Stomach (tissue), 9 donors: ENCODE data around the gene SCYGR5. TPM values are rescaled to one million over a fixed set of nuclear protein-coding genes. Genes with fewer than 3 reads are reported as not detected.

Experiments
- DNase-seq, 2 donors: peaks; one replicate each; pipeline versions ENCODE4 v3.0.0 to v3.0.0-alpha.2; 2013 to 2019
- H3K27ac ChIP-seq, 5 donors: fragments of 200-600 bp in 4 of 5; sonication (generic) in 4 of 5; one replicate each; pipeline ENCODE4 v1.5.1; 2013 to 2019; ENCODE audit warnings: mild to moderate bottlenecking in 1 of 5, moderate library complexity in 1 of 5
- H3K27me3 ChIP-seq, 3 donors: fragments of 200-600 bp; sonication (generic); one replicate each; pipeline ENCODE4 v1.5.1; 2017 to 2019; ENCODE audit warnings: mixed run types in 1 of 3
- H3K36me3 ChIP-seq, 4 donors: fragments of 200-600 bp; sonication (generic); 1 replicate in 3 of 4; 2 replicates in 1 of 4; pipeline ENCODE4 v1.5.1; 2016 to 2019
- H3K4me1 ChIP-seq, 4 donors: fragments of 200-600 bp; sonication (generic); one replicate each; pipeline ENCODE4 v1.5.1; 2016 to 2019
- H3K4me3 ChIP-seq, 4 donors: fragments of 200-600 bp; sonication (generic) in 3 of 4; one replicate each; pipeline ENCODE4 v1.5.1; 2016 to 2019; ENCODE audit warnings: mild to moderate bottlenecking in 1 of 4
- H3K9me3 ChIP-seq, 4 donors: fragments of 200-600 bp; sonication (generic); one replicate each; pipeline ENCODE4 v1.5.1; 2016 to 2019
- CTCF ChIP-seq, 7 experiments: fragments of 450-650 bp in 4 of 7; fragments of 200-600 bp in 3 of 7; sonication (generic) in 3 of 7; IDR thresholded peaks; one replicate each; pipeline ENCODE4 v1.5.1; 2016 to 2019; ENCODE audit warnings: antibody characterized with exemption in 7 of 7, control low read depth in 2 of 7, mild to moderate bottlenecking in 1 of 7
- EP300 ChIP-seq: sonication (generic); formaldehyde crosslinking; IDR thresholded peaks from one replicate; pipeline ENCODE4 v1.6.1; 2017; ENCODE audit warnings: antibody characterized with exemption
- POLR2A ChIP-seq, 4 donors: fragments of 450-650 bp; IDR thresholded peaks; one replicate each; pipeline ENCODE4 v1.6.1; 2016; ENCODE audit warnings: antibody characterized with exemption in 4 of 4, control low read depth in 2 of 4, mild to moderate bottlenecking in 1 of 4, moderate library complexity in 1 of 4
- POLR2AphosphoS5 ChIP-seq, 3 donors: sonication (generic); formaldehyde crosslinking; IDR thresholded peaks; one replicate each; pipeline ENCODE4 v1.6.1; 2016; ENCODE audit warnings: antibody characterized with exemption in 3 of 3
- WGBS, 5 donors: extraction: QIAGEN DNeasy Blood & Tissue Kit in 3 of 5; methylation state at CpG; one replicate each; pipeline versions ENCODE4 v1.1.5 to v1.1.7; 2013 to 2018; 5-methylcytosine and 5-hydroxymethylcytosine counted together
- intact Hi-C: fragments of 100-400 bp; cut with DNase I; formaldehyde crosslinking; loops from one replicate; pipeline ENCODE4 v1.15.1; 2023; ENCODE audit warnings: low total_unique reads
- polyA plus RNA-seq, 3 donors: library from polyadenylated mRNA; stranded (reverse); fragments of 200-250 nt; gene quantifications; one replicate each; pipeline ENCODE4 v1.2.3, GENCODE V29; 2013
- total RNA-seq, 5 donors: library from RNA; depleted of rRNA; stranded (reverse); fragments of >200 nt; gene quantifications; one replicate each; pipeline versions ENCODE4 v1.1.0 to v1.2.3, GENCODE V29; 2014 to 2016
- donor health status: healthy with polysubstance abuse.
- donor health status: Bipolar disorder and iron deficiency.
- donor health status: healthy.

Gene SCYGR5
- total and polyA plus RNA-seq, 8 donors = not detected

GRCh38 chr2:227716501-227716900, 49.9 kb downstream of the SCYGR5 start:
- WGBS, 5 donors = 90 to 100% (median 95%) methylated on average over 2 of the region's 2 CpGs
- H3K4me1 ChIP-seq = peaks cover 0 to 16% (median 13%) of the 10 kb centered on the region in 4 donors
- no peak for TF ChIP-seq POLR2AphosphoS5 (IDR thresholded peaks at IDR 0.05)
- no peak for TF ChIP-seq EP300
- no peak for TF ChIP-seq CTCF (IDR thresholded peaks at IDR 0.05)
- TF ChIP-seq POLR2A (IDR thresholded peaks at IDR 0.05) = no peak
- no peaks in the 10 kb centered on the region for H3K36me3 ChIP-seq
- no peak overlapping the region for H3K4me3 ChIP-seq
- no peak for DNase-seq
- no peaks in the 10 kb centered on the region for H3K27me3 ChIP-seq
- H3K27ac ChIP-seq = no peak overlapping the region
- no peaks in the 10 kb centered on the region for H3K9me3 ChIP-seq
- intact Hi-C loops = no loop called here

Other genes with a start within 250 kb of the SCYGR5 start
- 100 to 1,000 TPM in 1 of 5 donors, 10 to 100 TPM in 4; 16.1 to 119 (median 38.1) TPM for gene AGFG1, start 194.6 kb upstream of the SCYGR5 start, total RNA-seq
- gene AGFG1, start 194.6 kb upstream of the SCYGR5 start, polyA plus RNA-seq = 10 to 100 TPM; 17.8 to 37.0 (median 34.5) TPM
- not detected for gene SCYGR2, start 67.9 kb upstream of the SCYGR5 start, total RNA-seq
- not detected for gene SCYGR2, start 67.9 kb upstream of the SCYGR5 start, polyA plus RNA-seq
- not detected for gene SCYGR3, start 52.0 kb upstream of the SCYGR5 start, total RNA-seq
- gene SCYGR3, start 52.0 kb upstream of the SCYGR5 start, polyA plus RNA-seq = not detected
- not detected for gene SCYGR4, start 49.3 kb upstream of the SCYGR5 start, total RNA-seq
- gene SCYGR4, start 49.3 kb upstream of the SCYGR5 start, polyA plus RNA-seq = not detected
- gene SLC19A3, start 51.2 kb downstream of the SCYGR5 start, total RNA-seq = 1 to 10 TPM; 1.7 to 9.3 (median 3.6) TPM
- under 1 TPM in 2 of 3 donors, not detected in 1; 0.43 to 0.56 TPM for gene SLC19A3, start 51.2 kb downstream of the SCYGR5 start, polyA plus RNA-seq
- gene SCYGR6, start 58.0 kb downstream of the SCYGR5 start, total RNA-seq = not detected
- not detected for gene SCYGR6, start 58.0 kb downstream of the SCYGR5 start, polyA plus RNA-seq
- gene SCYGR7, start 61.5 kb downstream of the SCYGR5 start, total RNA-seq = not detected
- gene SCYGR7, start 61.5 kb downstream of the SCYGR5 start, polyA plus RNA-seq = not detected
- gene SCYGR8, start 79.1 kb downstream of the SCYGR5 start, total RNA-seq = not detected
- gene SCYGR8, start 79.1 kb downstream of the SCYGR5 start, polyA plus RNA-seq = not detected
- gene CCL20, start 147.0 kb downstream of the SCYGR5 start, total RNA-seq = 10 to 100 TPM in 1 of 5 donors, 1 to 10 TPM in 2, not detected in 2; 1.8 to 14.6 (median 8.7) TPM
- gene CCL20, start 147.0 kb downstream of the SCYGR5 start, polyA plus RNA-seq = 10 to 100 TPM in 2 of 3 donors, 1 to 10 TPM in 1; 8.6 to 75.8 (median 34.4) TPM
- not detected for gene DAW1, start 204.8 kb downstream of the SCYGR5 start, total RNA-seq
- under 1 TPM in 1 of 3 donors, not detected in 2; 0.25 TPM for gene DAW1, start 204.8 kb downstream of the SCYGR5 start, polyA plus RNA-seq